ENCODE data around the gene GEMIN7.

GEMIN7 gene

GRCh38 chr19:45079063-45079910 is at the start of gene GEMIN7:
Gene GEMIN7, plus strand, starts transcription at chr19:45079260. Its CDS starts 10,855 bp downstream, at chr19:45090115.
- DNase-seq = peak; percentile 70

- DNase-seq = no peak
These were observed 48.2 kb upstream of the GEMIN7 start for GRCh38 chr19:45030825-45031224.

- DNase-seq = no peak
These were observed 46.6 kb upstream of the GEMIN7 start for GRCh38 chr19:45032421-45032820.

GRCh38 chr19:45035755-45036154 is 43.3 kb upstream of the GEMIN7 start:
- DNase-seq = no peak

- DNase-seq = no peak
These were observed 41.5 kb upstream of the GEMIN7 start for GRCh38 chr19:45037393-45038169.

- DNase-seq = peak; percentile 77
These were observed 39.8 kb upstream of the GEMIN7 start, which contains the start of gene CLASRP for GRCh38 chr19:45038931-45039893. Gene CLASRP, plus strand, starts transcription at chr19:45039045. Its CDS starts 1,168 bp downstream, at chr19:45040213.

GRCh38 chr19:45040059-45040771 is 38.8 kb upstream of the GEMIN7 start:
- DNase-seq = no peak

- DNase-seq = no peak
These were observed 37.9 kb upstream of the GEMIN7 start for GRCh38 chr19:45041125-45041524.

GRCh38 chr19:45045671-45046353 is 33.2 kb upstream of the GEMIN7 start:
- no peak for DNase-seq

- no peak for DNase-seq
These were observed 32.7 kb upstream of the GEMIN7 start for GRCh38 chr19:45046355-45046754.

GRCh38 chr19:45047188-45047797 is 31.8 kb upstream of the GEMIN7 start:
- no peak for DNase-seq

- DNase-seq = no peak
These were observed 29.9 kb upstream of the GEMIN7 start for GRCh38 chr19:45049073-45049736.

- no peak for DNase-seq
These were observed 29.0 kb upstream of the GEMIN7 start for GRCh38 chr19:45050036-45050435.

- DNase-seq = no peak
These were observed 27.0 kb upstream of the GEMIN7 start for GRCh38 chr19:45051929-45052579.

- no peak for DNase-seq
These were observed 22.2 kb upstream of the GEMIN7 start for GRCh38 chr19:45056831-45057230.

- DNase-seq = no peak
These were observed 21.6 kb upstream of the GEMIN7 start for GRCh38 chr19:45057444-45057843.

GRCh38 chr19:45058622-45059159 is 20.4 kb upstream of the GEMIN7 start:
- no peak for DNase-seq

GRCh38 chr19:45059258-45059965 is 19.6 kb upstream of the GEMIN7 start:
- DNase-seq = peak; percentile 54

GRCh38 chr19:45061965-45062364 is 17.1 kb upstream of the GEMIN7 start:
- no peak for DNase-seq
